Eye (tissue), 1 donor: Measurements from ENCODE around the gene GCH1.
A peak's percentile ranks its signal among the peaks of the same experiment; 100 is the strongest.
"Not testable (repeated sequence)": the region's sequence is repeated elsewhere in the genome, so short reads cannot be mapped to it uniquely, and the experiment has no call there.

Experiments
- DNase-seq: peaks from one replicate; pipeline ENCODE4 v3.0.0-alpha.2; 2015

The GCH1 gene

GRCh38 chr14:54816450-54816849 is 86.2 kb downstream of the GCH1 start:
- DNase-seq = no peak

DNA sequence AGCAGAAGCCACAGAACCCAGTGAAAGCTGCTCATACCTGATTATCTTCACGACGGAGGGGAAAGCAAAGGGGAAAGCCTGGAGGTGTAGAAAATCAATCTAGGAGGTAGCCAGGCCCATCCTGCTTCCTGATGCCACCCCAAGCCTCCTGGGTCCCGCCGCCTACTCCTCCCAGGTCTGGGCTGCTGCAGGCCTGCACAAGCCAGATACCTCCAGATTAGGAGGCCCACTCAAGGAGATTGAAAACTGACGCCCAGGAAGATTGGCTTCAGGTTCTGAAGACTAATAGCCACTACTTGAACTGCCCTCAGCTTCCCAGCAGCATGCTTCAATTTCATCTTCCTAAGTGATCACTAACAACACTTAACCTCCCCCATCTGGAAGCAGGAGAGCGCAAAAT is 87.1 kb downstream of the GCH1 start:
- DNase-seq = no peak

GRCh38 chr14:54815016-54815415 is 87.6 kb downstream of the GCH1 start:
- DNase-seq = no peak

DNA sequence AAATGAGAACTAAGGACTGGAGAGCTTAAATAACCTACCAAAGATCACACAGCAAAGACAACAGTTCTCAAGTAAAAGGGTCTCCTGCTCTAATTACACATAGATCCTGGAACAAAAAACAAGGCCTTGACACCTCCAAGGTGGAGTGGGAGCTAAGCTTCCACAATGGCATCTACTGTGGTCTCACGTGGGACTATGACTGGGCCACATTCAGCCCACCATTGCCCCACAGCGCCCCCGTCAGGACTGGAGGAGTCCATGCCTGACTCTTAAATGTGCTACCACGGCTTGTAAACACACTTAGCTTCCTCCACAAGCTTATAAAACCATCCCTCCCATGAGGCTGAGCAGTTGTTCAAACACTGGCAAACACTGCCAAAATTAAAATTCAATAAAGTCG is 88.5 kb downstream of the GCH1 start:
- DNase-seq = no peak

GRCh38 chr14:54813081-54813480 is 89.5 kb downstream of the GCH1 start:
- no peak for DNase-seq

GRCh38 chr14:54812617-54813016 is 90.0 kb downstream of the GCH1 start:
- DNase-seq = no peak

DNA sequence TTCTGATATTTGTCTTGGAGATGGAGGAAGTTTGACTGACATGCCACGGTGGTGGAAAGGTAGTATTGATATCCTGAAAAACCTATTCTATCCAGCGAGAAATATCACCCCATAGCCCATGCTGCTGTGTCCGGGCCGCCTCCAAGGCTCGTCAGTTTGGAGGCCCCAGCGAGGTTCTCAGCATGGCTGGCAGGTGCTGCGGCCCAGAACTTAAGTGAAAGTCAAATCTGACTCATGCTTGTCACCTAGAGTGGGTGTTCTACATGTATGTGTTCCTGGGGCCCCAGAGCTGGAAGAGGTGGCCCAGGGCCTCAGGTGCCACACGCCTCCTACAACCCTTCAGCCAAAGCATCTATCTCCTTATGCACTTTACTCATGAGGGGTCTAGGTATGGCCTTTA is 92.9 kb downstream of the GCH1 start:
- DNase-seq = no peak

DNA sequence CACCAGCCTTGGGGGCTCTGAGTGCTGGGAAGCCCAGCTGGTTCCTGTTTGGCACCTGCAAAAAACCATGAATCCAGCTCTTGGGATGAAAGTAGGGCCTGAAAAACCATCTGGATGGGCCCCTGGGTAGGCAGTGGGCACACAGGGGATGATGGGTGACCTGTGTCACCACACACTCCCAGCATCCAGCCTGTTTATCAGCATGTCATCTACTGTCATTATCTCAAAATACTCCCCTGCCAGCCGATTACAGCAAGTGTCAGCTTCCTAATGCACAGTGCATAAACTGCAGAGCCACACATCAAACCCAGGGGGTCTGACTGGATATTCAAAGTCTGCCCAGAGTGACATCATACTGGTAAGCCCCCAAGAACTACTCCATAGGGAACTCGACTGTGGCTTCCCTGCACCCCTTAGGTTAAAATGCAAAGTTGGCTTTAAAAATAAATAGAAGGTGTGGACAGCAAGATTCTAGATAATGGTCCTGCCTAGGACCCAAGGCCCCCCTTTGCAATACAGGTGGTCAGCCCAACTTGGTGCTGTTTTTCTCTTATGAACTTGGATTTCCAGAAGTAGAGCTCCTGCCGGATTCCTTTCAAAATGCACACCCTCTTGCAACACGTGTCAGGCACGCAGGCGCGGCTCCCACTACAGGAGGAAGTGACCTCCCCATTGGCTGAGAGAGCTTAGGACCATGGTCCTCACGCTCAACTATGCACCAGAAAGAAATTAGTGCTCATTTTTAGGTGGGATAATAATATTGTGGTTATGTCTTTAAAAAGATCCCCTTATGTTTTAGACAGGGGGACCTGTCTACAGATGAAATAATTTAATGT is 94.1 kb downstream of the GCH1 start:
- no peak for DNase-seq

GRCh38 chr14:54807881-54808280 is 94.7 kb downstream of the GCH1 start:
- no peak for DNase-seq

DNA sequence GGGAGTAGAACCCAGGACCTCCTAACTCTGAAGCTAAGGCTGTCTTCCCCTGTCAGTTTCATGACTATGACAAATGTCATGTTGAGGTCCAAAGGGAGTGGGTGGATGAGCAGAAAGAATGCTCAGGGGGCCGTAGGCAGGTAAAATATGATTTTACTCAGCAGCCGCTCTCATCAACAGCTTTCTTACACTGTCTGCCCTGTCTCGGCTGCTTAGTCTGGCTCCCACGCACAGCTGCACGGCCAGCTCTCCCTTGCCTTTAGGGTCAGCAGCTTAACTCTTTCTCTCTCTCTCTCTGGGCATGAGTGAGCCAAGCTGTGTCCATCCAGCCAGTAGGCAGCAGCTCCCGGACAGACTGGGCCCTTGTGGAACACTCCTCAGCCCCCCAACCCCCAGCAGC is 95.2 kb downstream of the GCH1 start:
- DNase-seq = no peak

DNA sequence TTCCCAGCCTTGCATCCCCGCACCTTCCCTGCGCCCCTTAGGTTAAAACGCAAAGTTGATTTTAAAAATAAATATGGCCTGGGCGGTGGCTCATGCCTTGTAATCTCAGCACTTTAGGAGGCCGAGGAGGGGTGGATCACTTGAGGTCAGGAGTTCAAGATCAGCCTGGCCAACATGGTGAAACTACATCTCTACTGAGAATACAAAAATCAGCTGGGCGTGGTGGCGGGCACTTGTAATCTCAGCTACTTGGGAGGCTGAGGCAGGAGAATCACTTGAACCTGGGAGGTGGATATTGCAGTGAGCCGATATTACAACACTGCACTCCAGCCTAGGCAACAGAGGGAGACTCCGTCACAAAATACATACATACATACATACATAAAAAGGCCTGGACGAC is 96.0 kb downstream of the GCH1 start:
- no peak for DNase-seq

DNA sequence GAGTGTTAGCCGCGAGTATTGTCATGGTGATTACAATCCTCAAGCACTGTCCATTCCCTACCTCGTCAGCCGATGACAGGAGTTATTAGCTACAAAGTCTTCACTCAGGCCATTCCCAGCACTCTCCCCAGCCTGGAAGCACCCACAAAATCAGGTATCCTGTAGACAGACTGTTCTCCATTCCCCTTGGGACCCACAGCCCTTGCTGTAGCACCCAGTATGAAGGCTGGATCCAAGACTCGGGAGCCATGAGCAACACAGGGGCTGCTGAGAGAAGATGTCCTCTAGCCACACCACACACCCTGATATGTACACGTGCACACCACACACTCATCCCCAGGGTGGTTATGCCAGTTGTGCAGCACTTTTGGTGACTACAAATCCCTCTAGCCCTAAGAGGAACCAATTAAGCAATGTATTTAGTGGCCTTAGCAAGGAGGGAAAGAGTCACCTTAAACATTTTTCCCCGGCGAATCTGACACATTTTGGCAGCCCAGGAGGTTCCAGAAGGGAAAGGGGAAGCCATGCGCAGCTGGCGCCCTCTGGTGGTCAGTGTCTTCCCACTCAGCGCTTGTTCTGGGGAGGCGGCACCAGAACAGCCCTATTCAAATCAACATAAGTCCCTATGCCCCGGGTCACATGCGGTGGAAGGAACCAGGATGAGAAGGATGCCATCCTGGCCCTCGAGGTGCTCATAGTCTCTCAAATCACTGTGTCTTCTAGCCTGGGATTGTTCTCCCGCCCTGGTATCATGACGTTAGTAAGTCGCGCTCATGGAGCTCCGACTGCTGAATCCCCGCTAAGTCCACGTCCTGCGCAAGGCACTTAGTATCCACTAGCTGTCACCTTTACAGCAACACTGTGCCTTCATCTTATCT is 96.9 kb downstream of the GCH1 start:
- DNase-seq = peak; percentile 91

- DNase-seq = no peak
These were observed 97.6 kb downstream of the GCH1 start for GRCh38 chr14:54805070-54805444.

- no peak for DNase-seq
These were observed 98.0 kb downstream of the GCH1 start for GRCh38 chr14:54804538-54805041.

GRCh38 chr14:54803926-54804537 is 98.6 kb downstream of the GCH1 start:
- DNase-seq = no peak

GRCh38 chr14:54803396-54803795 is 99.2 kb downstream of the GCH1 start:
- peak; percentile 31 for DNase-seq

DNA sequence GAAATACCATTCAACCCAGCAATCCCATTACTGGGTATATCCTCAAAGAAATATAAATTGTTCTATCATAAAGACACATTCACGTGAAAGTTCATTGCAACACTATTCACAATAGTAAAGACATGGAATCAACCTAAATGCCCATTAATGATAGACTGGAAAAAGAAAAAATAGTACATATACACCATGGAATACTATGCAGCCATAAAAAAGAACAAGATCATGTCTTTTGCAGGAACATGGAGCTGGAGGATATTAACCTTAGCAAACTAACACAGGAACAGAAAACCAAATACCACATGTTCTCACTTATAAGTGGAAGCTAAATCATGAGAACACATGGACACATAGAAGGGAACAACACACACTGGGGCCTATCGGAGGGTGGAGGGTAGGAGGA is 101.1 kb downstream of the GCH1 start:
- DNase-seq = not testable (repeated sequence)

- DNase-seq = no peak
These were observed 104.0 kb downstream of the GCH1 start for GRCh38 chr14:54798465-54799124.

DNA sequence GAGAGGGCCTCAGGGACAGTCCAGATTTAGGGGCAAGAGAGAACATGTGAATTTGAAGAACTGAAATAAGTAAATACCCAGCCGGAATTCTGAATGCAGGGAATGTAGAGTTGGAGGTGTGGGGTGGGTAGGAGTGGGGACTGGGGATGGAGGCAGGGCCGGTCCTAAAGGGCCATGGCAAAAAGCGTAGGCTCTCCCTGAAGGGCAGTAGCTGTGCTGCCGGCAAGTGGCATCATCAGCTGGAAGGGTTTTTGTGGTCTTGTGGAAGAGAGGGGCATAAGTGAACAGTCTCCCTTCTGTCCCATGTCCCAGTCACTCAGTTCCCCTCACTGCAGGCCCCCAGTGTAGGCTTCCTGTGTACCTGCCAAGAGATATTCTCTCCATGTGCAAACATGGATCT is 104.6 kb downstream of the GCH1 start:
- no peak for DNase-seq

- DNase-seq = no peak
These were observed 105.1 kb downstream of the GCH1 start for GRCh38 chr14:54797556-54797955.

DNA sequence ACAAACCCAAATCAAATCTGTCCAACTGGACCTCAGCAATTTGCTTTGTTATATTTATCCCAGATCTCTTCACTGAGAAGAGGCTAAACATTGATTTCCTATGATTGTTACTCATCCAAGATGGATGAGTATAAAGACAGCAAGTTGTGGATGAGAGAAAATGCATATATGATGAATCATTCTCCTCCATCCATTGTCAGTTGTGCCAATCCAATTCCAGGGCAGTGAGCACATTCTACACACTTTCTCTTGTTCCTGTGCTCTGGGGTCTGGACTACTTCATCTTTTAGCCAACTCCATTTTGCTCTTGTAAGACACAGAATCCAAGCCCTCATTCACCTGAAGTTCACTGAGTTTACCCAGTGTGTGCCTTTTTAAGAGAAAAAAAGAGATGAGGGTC is 105.7 kb downstream of the GCH1 start:
- DNase-seq = no peak

- DNase-seq = no peak
These were observed 107.8 kb downstream of the GCH1 start for GRCh38 chr14:54794796-54795195.

- DNase-seq = no peak
These were observed 108.5 kb downstream of the GCH1 start for GRCh38 chr14:54794159-54794558.
